IMR-90 (cell line): ENCODE measurements around the gene SKIL. TPM values are rescaled to one million over a fixed set of nuclear protein-coding genes. Genes with fewer than 3 reads are reported as not detected.

Experiments used
- ATAC-seq: fragments of 200-7000 bp; cut with Tn5 transposase; 2 replicates; pipeline ENCODE4 v1.9.1; 2020; ENCODE audit warnings: low read depth, mild to moderate bottlenecking, moderate library complexity
- BruUV-seq: library from RNA; stranded (reverse); fragments of 400-500 nt; replicated peaks from 2 replicates; lab custom pipeline; 2021; lab: Mats Ljungman, UMichigan
- CTCF ChIA-PET: fragments of 300-600 bp; formaldehyde crosslinking; extraction: SDS; loops from one replicate; lab custom pipeline; 2021; ENCODE audit warnings: antibody characterized with exemption; lab: Yijun Ruan, JAX
- POLR2A ChIA-PET: fragments of 300-600 bp; sonication (Branson Sonifier 250); formaldehyde crosslinking; loops from one replicate; lab custom pipeline; 2022; ENCODE audit warnings: antibody characterized with exemption; ENCODE audit not compliant: unreplicated experiment; lab: Charles Lee
- DNase-seq: peaks from one replicate; pipeline ENCODE4 v3.0.0; 2013
- H2AFZ ChIP-seq: replicated peaks from 2 replicates; pipeline ENCODE3; 2013; ENCODE audit warnings: low read length, mild to moderate bottlenecking; ENCODE audit not compliant: poor library complexity
- H2AK5ac ChIP-seq: 2 replicates; pipeline ENCODE4 v1.6.1; 2013; ENCODE audit warnings: low read depth, low read length, inconsistent platforms
- H2AK9ac ChIP-seq: replicated peaks from 2 replicates; pipeline ENCODE3; 2013; ENCODE audit warnings: mild to moderate bottlenecking, low read depth, low read length, moderate library complexity; ENCODE audit not compliant: poor library complexity
- H2BK120ac ChIP-seq: 2 replicates; pipeline ENCODE4 v1.6.1; 2013; ENCODE audit warnings: low read depth, low read length, inconsistent platforms
- H2BK15ac ChIP-seq: 3 replicates; pipeline ENCODE4 v1.6.1; 2013; ENCODE audit warnings: low read depth, low read length, inconsistent platforms
- H2BK20ac ChIP-seq: 2 replicates; pipeline ENCODE4 v1.6.1; 2013; ENCODE audit warnings: low read depth, mild to moderate bottlenecking, inconsistent platforms, low read length, moderate library complexity
- H2BK5ac ChIP-seq: 2 replicates; pipeline ENCODE4 v1.6.1; 2013; ENCODE audit warnings: mild to moderate bottlenecking, low read depth, low read length, inconsistent platforms; ENCODE audit not compliant: poor library complexity, severe bottlenecking
- H3K14ac ChIP-seq: replicated peaks from 2 replicates; pipeline ENCODE4 v1.6.1; 2013; ENCODE audit warnings: low read depth, low read length, inconsistent platforms
- H3K18ac ChIP-seq: 2 replicates; pipeline ENCODE4 v1.6.1; 2013; ENCODE audit warnings: low read depth, low read length, control low read depth
- H3K23ac ChIP-seq: 2 replicates; pipeline ENCODE4 v1.6.1; 2013; ENCODE audit warnings: low read depth, low read length, inconsistent platforms
- H3K27ac ChIP-seq: 2 replicates; pipeline ENCODE4 v1.5.1; 2013; ENCODE audit warnings: mild to moderate bottlenecking, control low read depth, low read length; ENCODE audit not compliant: insufficient read depth
- H3K27me3 ChIP-seq: 2 replicates; pipeline ENCODE4 v1.6.1; 2013; ENCODE audit warnings: low read length; ENCODE audit not compliant: control insufficient read depth, insufficient read depth
- H3K36me3 ChIP-seq: 2 replicates; pipeline ENCODE4 v1.6.1; 2013; ENCODE audit warnings: low read length, mixed read lengths; ENCODE audit not compliant: control insufficient read depth, insufficient read depth
- H3K4ac ChIP-seq: 2 replicates; pipeline ENCODE4 v1.6.1; 2013; ENCODE audit warnings: low read depth, low read length, inconsistent platforms
- H3K4me1 ChIP-seq: 2 replicates; pipeline ENCODE4 v1.6.1; 2013; ENCODE audit warnings: low read length, mixed read lengths; ENCODE audit not compliant: control insufficient read depth, insufficient read depth
- H3K4me2 ChIP-seq: 2 replicates; pipeline ENCODE4 v1.6.1; 2013; ENCODE audit warnings: low read depth, mild to moderate bottlenecking, control low read depth, low read length, moderate library complexity
- H3K4me3 ChIP-seq: 2 replicates; pipeline ENCODE4 v1.5.1; 2013; ENCODE audit warnings: low read depth, mild to moderate bottlenecking, control low read depth, low read length, moderate library complexity; ENCODE audit not compliant: insufficient read depth
- H3K56ac ChIP-seq: 2 replicates; pipeline ENCODE4 v1.6.1; 2013; ENCODE audit warnings: low read length, inconsistent platforms; ENCODE audit not compliant: insufficient read depth; ENCODE audit errors: extremely low read depth
- H3K79me1 ChIP-seq, 2 experiments: 2 replicates each; pipeline ENCODE4 v1.6.1; 2013; ENCODE audit warnings: low read length in 2 of 2, inconsistent platforms in 1 of 2, low read depth in 1 of 2
- H3K9ac ChIP-seq: 2 replicates; pipeline ENCODE4 v1.6.1; 2013; ENCODE audit warnings: low read depth, low read length, control low read depth
- H3K9me1 ChIP-seq: 2 replicates; pipeline ENCODE4 v1.6.1; 2013; ENCODE audit warnings: low read length, inconsistent platforms; ENCODE audit not compliant: insufficient read depth
- H3K9me3 ChIP-seq: 2 replicates; pipeline ENCODE4 v1.6.1; 2013; ENCODE audit warnings: low read length; ENCODE audit not compliant: control insufficient read depth, insufficient read depth
- H4K20me1 ChIP-seq: 2 replicates; pipeline ENCODE4 v1.6.1; 2013; ENCODE audit warnings: low read length, inconsistent platforms; ENCODE audit not compliant: insufficient read depth
- H4K5ac ChIP-seq: 2 replicates; pipeline ENCODE4 v1.6.1; 2013; ENCODE audit warnings: mild to moderate bottlenecking, low read depth, low read length, control low read depth
- H4K8ac ChIP-seq, 2 experiments: 2 replicates each; pipeline ENCODE4 v1.6.1; 2013; ENCODE audit warnings: low read depth in 2 of 2, low read length in 2 of 2, control low read depth in 1 of 2, inconsistent platforms in 1 of 2
- H4K91ac ChIP-seq: 2 replicates; pipeline ENCODE4 v1.6.1; 2013; ENCODE audit warnings: low read depth, low read length, inconsistent platforms; ENCODE audit not compliant: insufficient read depth
- MAZ ChIP-seq: IDR thresholded peaks from 2 replicates; pipeline ENCODE4 v1.6.1; 2012; ENCODE audit warnings: low read depth, mild to moderate bottlenecking, low read length, improper control_type of control experiment, moderate library complexity, borderline replicate concordance
- NFE2L2 ChIP-seq: fragments of 150-350 bp; IDR thresholded peaks from 2 replicates; pipeline ENCODE4 v1.6.1; 2016; ENCODE audit warnings: low read depth, mild to moderate bottlenecking, low read length
- POLR2A ChIP-seq: IDR thresholded peaks from 2 replicates; pipeline ENCODE4 v1.6.1; 2012; ENCODE audit warnings: mild to moderate bottlenecking, low read depth, low read length
- WGBS, 2 experiments: methylation state at CpG; one replicate each; pipeline versions ENCODE4 v1.1.5 to v1.1.7; 2013; ENCODE audit warnings: missing lambda C conversion rate in 2 of 2; ENCODE audit not compliant: insufficient read length in 1 of 2; ENCODE audit errors: extremely low coverage in 2 of 2; 5-methylcytosine and 5-hydroxymethylcytosine counted together
- dilution Hi-C: fragments of 300-500 bp; cut with HindIII; formaldehyde crosslinking; loops from one replicate; pipeline ENCODE4 v1.14.3; 2018; ENCODE audit warnings: low sequenced_read_pairs; ENCODE audit not compliant: unreplicated experiment
- in situ Hi-C: fragments of 300-500 bp; cut with MboI; formaldehyde crosslinking; loops from 3 replicates; pipeline ENCODE4 v1.14.3; 2019; ENCODE audit warnings: low sequenced_read_pairs, inconsistent platforms, mixed read lengths
- intact Hi-C: fragments of 100-400 bp; cut with micrococcal nuclease; formaldehyde crosslinking; loops from 2 replicates; pipeline ENCODE4 v1.10.0; 2022
- polyA plus RNA-seq, 3 experiments: library from polyadenylated mRNA; depleted of rRNA; stranded (reverse); fragments of >200 nt; gene quantifications; 2 replicates each; pipeline ENCODE4 v1.2.3, GENCODE V29; 2012; ENCODE audit warnings: low replicate concordance in 1 of 3
- total RNA-seq: library from RNA; depleted of rRNA; stranded (reverse); fragments of >200 nt; gene quantifications from 2 replicates; pipeline ENCODE4 v1.2.3, GENCODE V29; 2012

Gene SKIL
- total and polyA plus RNA-seq, 2 of the 4 experiments (the other 2 are of a cell fraction), result 9.2 to 55.9 TPM

- H4K91ac ChIP-seq, result no peak overlapping the region
- H4K5ac ChIP-seq, result no peak overlapping the region
- no peak overlapping the region for H2BK20ac ChIP-seq
- no peak overlapping the region for H2AK5ac ChIP-seq
- H2AK9ac ChIP-seq, result no peak overlapping the region
- dilution Hi-C loops (no loop called here), in situ Hi-C loops (loop anchor here (5.0 kb wide), 1 partner anchor 41 kb away; no protein-coding TSS in a partner anchor), intact Hi-C loops (no loop called here)
- ChIA-PET POLR2A (no interaction called here), CTCF (no interaction called here)
- no peaks in the 10 kb centered on the region for H3K9me1 ChIP-seq
- no peak for DNase-seq
- H3K27ac ChIP-seq, result no peak overlapping the region
- H2BK15ac ChIP-seq, result no peak overlapping the region
- no peak overlapping the region for H3K4ac ChIP-seq
- H3K4me2 ChIP-seq, result no peak overlapping the region
- no peak overlapping the region for H2BK5ac ChIP-seq
- TF ChIP-seq NFE2L2 (no peak), POLR2A (no peak), MAZ (no peak)
- peaks cover 0 to 10% of the 10 kb centered on the region in 2 experiments; a peak in 2 of 4 replicates for H3K79me1 ChIP-seq
- no peak overlapping the region for H4K8ac ChIP-seq
- no peak overlapping the region for H3K56ac ChIP-seq
- ATAC-seq, result no peak
- WGBS, 2 experiments, result no CpG with 5 or more reads among the region's 7 CpGs
- H2BK120ac ChIP-seq, result no peak overlapping the region
- H3K27me3 ChIP-seq, result no peaks in the 10 kb centered on the region
- no peak overlapping the region for H2AFZ ChIP-seq
- H3K14ac ChIP-seq, result no peak overlapping the region
- no peak overlapping the region for H3K18ac ChIP-seq
- H4K20me1 ChIP-seq, result no peaks in the 10 kb centered on the region
- H3K9me3 ChIP-seq, result no peaks in the 10 kb centered on the region
- H3K4me1 ChIP-seq, result peaks cover 3% of the 10 kb centered on the region
- no TSS peak for BruUV-seq
- no peak overlapping the region for H3K23ac ChIP-seq
- H3K4me3 ChIP-seq, result no peak overlapping the region
- H3K9ac ChIP-seq, result no peak overlapping the region
- no peaks in the 10 kb centered on the region for H3K36me3 ChIP-seq
These were observed 4.6 kb upstream of the SKIL start for GRCh38 chr3:170352936-170353335.
